ENCODE data around the gene PCED1B.
A peak's percentile ranks its signal among the peaks of the same experiment; 100 is the strongest.
"Not testable (repeated sequence)": the region's sequence is repeated elsewhere in the genome, so short reads cannot be mapped to it uniquely, and the experiment has no call there.

PCED1B gene, protein sequence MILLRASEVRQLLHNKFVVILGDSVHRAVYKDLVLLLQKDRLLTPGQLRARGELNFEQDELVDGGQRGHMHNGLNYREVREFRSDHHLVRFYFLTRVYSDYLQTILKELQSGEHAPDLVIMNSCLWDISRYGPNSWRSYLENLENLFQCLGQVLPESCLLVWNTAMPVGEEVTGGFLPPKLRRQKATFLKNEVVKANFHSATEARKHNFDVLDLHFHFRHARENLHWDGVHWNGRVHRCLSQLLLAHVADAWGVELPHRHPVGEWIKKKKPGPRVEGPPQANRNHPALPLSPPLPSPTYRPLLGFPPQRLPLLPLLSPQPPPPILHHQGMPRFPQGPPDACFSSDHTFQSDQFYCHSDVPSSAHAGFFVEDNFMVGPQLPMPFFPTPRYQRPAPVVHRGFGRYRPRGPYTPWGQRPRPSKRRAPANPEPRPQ

DNA sequence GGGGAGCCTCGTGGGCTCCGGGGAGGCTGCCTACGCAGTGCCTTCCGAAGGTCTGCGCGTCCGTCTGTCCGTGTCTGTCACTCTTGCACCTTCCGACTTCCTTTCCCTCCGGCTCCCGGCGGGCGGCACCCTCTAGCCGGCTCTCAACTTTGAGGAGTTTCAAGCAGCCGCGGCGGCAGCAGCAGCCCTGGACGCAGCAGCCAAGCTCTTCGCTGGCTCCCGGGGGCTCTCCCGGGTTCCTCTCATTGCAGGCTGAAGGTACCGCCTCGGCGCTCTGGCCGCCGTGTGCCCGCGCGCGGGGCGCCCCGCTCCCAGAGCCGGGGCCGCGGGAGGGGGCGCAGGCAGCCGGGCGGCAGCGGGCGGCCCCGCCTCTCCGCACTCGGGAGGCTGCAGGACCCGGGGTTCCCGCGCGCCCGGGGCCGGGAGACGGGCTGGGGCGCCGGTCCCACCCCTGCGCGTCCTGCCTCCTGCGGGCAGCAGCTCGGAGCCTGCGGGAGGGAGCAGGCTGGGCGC is at the start of gene PCED1B, which contains the start of gene AMIGO2:
Gene PCED1B (plus strand): TSS at position 154 of the 513 bp plus-strand sequence. CDS start 155,443 bp downstream, outside the sequence.
Gene AMIGO2 (minus strand): TSS at position 492 of the 513 bp plus-strand sequence. CDS start 957 bp downstream, outside the sequence.
- DNase-seq, result peak; percentile 70

DNA sequence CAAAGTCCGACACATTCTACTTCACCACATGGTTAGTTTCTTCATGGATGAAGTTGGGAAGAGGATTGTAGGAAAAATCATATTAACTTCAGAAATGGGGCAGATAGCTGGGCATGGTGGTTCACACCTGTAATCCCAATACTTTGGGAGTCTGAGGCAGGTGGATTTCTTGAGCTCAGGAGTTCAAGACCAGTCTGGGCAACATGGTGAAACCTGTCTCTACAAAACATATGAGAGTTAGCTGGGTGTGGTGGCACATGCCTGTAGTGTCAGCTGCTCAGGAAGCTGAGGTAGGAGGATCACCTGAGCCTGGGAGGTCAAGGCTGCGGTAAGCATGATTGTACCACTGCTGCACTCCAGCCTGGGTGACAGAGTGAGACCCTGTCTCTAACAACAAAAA is 49.5 kb upstream of the PCED1B start:
- DNase-seq, result no peak

DNA sequence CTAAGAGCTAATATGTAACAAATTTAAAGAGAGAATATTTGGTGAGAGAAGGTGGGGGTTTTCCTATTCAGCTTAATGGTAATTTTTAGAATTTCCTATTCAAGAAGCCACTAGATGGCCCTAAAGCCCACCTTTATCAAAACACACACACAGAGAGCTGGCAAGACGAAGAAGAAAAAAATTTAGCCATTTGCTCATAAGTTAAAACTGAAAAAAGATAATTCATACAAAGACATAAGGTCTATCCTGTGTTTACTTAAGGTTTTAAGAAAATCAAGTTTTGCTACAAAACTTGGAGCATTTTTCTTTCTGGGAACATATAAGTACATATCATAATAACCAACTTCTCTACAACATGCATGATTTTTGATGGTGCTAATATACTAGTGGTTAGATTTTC is 46.8 kb upstream of the PCED1B start:
- DNase-seq, result peak; percentile 28

DNA sequence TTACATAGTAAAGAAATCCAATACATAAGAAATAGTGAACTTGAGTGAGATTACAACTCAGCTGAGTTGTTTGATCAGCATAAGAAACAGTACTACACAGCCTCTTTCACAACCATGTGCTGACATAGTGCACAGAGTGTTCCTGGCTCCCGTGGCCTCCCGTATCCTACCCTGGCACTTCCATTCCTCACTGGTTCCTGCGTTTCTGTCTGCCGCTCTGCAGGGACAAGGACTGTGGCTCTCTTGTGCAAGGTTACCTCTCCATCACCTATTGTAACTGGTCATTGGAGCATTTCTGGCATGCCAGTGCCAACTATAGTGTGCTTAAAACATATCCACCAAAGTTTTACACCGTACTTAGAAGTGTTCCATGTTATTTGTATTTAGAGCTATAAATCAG is 46.3 kb upstream of the PCED1B start:
- DNase-seq, result no peak

DNA sequence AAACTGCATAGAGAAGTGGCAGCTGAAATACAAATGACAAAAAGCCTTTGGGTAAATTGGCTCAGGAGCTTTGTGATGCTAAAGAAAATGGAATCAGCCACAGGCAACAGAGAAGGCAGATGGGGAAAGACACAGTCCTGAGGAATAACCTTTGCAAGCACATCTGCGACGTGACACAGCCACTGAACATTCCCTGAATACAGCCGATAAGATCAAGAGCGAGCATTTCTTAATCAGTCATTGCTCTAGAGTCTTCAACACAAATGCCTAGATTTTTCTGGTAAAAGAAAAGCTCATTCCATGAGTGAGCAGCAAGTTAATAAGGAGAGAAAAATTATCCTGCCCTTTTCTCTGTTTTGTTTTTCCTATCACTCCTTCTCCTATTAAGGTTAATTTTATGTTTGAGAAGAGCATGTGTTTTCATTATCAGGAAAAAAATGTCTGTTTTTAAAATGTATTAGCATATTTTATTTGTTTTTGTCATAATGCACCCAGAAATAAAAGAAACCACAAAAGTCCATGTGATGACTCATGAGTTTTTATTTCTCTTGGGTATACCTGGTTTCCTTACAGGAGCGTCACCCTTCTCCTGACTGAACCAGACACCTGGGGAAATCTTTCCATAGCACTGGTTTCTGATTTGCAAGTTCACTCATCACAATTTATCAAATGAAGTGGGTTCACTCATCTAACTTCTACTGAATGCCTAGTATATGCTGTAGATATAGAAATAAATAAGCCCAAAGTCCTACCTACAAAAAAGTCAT is 45.4 kb upstream of the PCED1B start:
- DNase-seq, result no peak

DNA sequence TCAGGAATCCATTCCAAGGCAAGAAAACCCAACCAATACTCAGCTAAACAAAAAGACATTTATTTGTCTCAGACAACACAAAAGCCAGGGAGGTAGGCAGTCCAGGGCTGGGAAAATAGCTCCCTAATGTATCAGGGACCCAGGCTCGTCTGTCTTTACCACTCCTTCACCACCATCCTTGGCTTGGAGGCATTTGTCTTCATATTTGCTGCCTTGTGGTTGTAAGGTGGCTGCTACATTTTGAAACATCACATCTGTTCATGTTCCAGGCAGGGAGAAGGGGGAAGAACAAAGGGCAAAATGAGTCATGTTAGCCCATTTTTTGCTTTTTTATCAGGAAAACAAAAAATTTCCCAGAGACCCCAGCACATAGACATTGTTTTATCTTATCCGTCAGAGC is 44.8 kb upstream of the PCED1B start:
- no peak for DNase-seq

DNA sequence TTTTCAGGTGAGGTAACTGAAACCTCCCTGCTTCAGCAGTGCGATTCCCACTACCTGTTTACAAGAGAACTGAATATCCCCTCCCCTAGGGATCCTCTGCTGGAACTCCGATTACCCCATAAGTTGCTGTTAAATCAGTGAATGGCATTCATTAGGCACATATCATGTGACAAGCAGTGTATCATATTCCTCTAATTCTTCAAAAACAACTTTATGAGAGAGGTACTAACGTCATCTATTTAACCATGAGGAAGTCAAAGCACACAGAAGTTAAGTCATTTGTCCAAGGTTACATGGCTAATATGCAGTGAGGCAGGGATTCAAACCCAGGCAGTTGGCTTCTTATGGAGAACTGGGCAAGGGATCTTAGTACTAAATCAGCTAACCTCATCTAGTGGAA is 43.9 kb upstream of the PCED1B start:
- DNase-seq, result no peak

DNA sequence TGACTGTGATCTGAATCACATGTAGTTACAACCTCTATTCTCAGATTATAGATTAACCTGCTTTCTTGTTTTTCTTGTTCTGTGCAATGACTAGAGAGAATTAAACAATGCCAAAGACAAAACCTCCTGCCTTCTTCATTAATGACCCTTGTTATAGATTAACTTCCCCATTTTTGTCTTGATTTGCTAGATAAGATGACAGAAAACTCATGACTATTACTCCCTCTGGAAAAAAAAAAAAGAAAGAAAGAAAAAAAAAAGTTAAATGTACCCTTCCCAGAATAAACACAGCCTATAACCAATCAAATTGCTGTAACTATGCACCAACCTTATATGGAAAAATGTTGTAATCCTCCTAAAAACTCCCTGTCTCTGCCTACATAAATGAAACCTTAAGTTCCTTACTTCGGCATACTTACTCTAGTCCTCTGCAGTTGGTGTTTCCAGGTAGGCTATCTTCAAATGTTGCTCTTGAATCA is 41.1 kb upstream of the PCED1B start:
- DNase-seq, result no peak

DNA sequence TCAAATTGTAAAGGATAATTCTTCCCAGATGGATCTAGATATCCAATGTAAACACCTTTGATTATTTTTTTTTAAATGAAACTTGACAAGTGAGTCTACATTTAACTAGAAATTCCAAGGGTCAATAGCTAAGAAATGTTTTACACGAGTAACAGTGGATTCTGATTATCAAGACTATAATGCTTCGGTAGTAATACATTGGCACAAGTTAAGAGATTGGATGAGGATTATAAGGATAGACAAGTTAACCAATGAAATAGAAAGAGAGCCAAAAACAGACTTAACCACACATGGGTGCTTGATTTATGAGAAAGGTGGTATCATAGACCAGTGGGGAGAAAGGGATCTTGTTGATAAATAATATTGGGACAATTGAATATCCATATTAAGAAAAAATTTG is 40.3 kb upstream of the PCED1B start:
- DNase-seq, result no peak

DNA sequence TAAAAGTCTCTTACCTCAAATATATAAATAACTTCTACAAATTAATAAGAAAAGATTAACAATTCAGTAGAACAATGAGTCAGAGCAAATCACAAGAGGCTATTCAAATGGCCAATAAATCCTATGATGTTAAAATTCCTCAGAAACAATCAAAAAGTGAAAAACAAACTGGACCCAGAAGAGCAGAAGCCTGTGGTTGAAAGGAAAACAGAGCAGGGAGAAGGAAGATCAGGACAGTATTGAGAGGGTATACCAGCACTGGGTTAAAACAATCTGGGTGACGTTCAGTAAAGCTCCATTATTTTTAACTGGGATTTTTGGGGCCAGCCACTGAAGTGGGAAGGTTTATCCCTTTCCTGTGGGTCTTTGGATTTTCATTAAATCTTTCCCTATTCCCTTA is 39.7 kb upstream of the PCED1B start:
- no peak for DNase-seq

DNA sequence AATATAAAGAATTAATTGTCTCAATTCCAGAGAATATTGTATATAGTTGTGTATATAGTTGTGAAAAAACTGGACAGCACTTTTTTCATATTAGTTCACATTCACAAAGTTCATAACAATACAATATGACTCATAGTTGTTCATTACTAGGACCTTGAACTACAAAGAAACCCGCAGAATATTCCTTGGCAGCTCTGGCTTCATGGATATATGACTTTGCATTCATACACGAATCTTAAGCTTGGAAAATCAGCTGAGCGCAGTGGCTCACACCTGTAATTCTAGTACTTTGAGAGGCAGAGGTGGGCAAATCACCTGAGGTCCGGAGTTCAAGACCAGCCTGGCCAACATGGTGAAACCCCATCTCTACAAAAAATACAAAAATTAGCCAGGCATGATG is 38.1 kb upstream of the PCED1B start:
- no peak for DNase-seq

DNA sequence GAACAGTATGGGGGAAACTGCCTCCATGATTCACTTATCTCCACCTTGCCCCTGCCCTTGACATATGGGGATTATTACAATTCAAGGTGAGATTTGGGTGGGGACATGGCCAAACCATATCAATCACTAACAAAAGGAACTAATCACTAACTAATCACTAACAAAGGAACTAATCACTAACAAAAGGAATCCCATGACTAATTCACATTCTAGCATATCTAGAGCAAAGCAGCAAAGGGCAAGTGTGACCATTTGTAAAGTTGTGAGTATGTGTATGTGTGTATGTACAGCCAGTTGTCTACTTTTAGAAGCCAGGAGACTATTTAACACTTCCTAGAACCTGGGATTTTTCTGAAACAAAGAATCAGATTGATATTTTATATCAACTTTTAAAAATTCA is 30.9 kb upstream of the PCED1B start:
- DNase-seq, result no peak

DNA sequence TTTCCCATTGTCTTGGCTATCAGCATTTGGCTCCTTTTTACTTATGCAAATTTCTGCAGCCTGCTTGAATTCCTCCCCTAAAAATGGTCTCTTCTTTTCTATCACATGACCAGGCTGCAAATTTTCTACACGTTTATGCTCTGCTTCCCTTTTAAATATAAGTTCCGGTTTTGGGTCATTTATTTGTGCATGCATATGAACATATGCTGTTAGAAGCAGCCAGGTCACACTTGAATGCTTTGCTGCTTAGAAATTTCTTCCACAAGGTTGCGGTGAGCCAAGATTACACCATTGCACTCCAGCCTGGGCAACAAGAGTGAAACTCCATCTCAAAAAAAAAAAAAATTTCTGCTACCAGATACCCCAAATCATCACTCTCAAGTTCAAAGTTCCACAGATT is 28.1 kb upstream of the PCED1B start:
- not testable (repeated sequence) for DNase-seq

DNA sequence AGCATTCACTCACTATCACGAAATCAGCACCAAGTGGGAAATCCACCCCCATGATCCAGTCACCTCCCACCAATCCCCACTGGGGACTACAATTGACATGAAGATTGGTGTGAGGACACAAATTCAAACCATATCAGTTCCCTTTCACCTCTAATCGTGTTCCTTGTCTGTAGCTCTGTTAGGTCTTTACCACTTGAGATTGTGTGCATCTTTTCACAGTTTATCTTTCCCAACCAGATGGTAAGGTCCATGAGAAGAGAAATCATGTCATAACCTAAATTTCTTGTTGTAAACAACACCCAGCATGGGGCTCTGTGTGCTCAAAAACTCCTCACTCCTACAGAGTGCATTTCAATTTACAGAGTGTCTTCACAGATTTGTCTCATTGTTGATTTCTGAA is 27.1 kb upstream of the PCED1B start:
- DNase-seq, result no peak

DNA sequence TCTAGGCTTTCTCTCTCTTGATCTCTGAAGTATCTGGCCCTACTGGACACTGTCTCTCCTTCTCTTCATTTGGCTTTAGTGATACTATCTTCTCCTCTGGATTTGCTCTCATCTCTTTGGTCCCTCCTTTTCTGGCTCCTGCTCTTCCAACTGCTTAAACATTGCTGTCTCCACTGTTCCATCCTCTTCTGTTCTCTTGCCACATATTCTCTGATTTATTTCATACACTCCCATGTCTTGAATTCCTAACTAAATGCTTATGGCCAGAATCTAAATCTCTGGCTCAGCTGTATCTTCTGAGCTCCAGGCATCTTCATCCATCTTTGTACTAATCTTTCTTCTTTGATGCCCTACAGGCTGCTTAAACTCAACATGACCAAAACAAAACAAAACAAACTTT is 25.5 kb upstream of the PCED1B start:
- no peak for DNase-seq

DNA sequence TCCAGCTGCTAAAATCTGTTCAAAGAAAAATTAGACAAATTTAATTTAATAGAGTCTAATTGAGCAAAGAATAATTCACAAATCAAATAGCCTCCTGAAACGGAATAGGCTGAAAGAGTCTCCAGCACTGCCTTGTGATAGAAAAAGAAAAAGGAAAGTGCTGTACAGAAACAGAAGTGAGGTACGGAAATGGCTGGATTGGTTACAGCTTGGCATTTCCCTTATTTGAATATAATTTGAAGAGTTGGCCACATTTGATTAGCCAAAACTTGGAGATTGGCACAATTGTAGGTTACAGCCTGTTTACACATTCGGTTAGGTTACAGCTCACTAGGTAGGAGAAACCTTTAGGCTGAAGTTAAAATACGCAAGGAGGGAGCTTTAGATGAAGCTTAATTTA is 24.8 kb upstream of the PCED1B start:
- DNase-seq, result no peak

DNA sequence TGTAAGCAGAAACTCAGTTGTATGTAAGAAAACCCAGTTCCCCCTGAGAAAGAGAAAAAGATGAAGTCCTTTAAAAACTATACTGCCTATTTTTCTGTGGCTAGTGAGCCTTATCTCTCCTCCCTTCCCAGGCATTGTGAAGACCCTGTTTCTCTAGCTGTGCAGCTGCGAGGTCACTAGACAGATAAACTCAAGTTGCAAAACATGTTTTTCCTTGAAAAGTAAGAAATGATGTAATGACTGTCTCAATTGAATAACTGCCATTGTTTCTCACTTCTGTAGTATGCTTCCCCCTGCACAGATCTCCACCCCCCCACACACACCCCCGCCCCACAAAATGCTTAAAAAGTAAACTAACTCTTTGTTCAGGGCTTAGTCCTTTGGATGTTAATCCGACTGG is 23.6 kb upstream of the PCED1B start:
- not testable (repeated sequence) for DNase-seq

DNA sequence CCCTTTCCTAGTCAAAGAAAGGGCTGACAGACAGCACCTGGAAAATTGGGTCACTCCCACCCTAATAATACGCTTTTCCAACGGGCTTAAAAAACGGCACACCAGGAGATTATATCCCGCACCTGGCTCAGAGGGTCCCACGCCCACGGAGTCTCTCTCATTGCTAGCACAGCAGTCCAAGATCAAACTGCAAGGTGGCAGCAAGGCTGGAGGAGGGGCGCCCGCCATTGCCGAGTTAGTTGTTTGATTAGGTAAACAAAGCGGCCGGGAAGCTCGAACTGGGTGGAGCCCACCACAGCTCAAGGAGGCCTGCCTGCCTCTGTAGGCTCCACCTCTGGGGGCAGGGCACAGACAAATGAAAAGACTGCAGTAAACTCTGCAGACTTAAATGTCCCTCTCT is 22.5 kb upstream of the PCED1B start:
- not testable (repeated sequence) for DNase-seq

DNA sequence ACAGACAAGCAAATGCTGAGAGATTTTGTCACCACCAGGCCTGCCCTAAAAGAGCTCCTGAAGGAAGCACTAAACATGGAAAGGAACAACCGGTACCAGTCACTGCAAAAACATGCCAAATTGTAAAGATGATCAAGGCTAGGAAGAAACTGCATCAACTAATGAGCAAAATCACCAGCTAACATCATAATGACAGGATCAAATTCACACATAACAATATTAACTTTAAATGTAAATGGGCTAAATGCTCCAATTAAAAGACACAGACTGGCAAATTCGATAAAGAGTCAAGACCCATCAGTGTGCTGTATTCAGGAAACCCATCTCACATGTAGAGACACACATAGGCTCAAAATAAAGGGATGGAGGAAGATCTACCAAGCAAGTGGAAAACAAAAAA is 20.8 kb upstream of the PCED1B start:
- DNase-seq, result not testable (repeated sequence)

DNA sequence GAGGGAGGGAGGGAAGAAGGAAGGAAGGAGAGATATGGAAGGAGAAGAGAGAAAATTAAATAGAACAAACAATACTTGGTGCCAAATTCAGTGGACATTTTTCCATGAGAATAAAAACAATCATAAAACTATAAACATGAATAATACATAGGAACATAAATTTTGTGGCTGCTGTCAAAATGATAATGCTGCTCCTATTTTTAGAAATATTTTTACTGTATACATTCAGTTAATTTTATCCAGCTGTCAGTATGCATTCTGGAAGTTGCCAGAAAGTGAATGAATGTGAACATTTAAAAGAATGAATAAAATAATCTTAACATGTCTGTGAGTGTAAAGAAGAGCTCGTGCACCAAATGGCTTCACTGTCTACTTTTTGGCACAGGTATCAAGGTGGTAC is 13.9 kb upstream of the PCED1B start:
- no peak for DNase-seq

DNA sequence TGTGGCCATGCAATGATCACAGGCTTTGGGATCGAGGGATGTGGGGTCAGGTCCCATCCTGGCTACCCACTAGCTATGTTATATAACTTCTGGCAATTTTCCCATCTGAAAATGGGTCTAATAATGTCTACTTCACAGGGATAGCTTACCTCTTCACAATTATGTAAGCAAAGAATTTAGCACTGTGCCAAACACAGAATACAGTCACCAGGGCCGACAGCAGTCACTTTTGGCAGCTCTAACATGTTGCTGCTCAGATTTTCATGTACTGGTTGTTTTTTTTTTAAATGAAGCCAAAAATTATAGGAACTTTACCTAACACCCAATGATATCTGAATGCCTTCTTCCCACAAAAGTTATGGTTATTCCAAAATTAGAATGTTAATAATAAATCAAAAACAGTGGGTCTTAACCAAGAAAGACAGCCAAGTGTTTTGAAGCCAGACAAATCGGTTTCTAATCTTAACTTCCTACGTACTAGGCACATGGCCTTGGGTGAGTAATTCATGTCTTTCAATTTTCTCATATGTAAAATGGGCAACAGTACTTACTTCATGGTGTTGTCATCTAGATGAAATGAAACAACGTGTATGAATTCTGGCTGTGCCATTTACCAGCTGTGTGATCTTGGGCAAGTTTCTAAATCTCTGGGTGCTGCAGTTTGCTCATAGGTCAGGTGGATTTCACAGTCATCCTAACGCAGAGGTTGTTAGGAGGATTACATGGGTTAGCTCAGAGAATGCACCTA is 13.0 kb upstream of the PCED1B start:
- DNase-seq, result no peak

DNA sequence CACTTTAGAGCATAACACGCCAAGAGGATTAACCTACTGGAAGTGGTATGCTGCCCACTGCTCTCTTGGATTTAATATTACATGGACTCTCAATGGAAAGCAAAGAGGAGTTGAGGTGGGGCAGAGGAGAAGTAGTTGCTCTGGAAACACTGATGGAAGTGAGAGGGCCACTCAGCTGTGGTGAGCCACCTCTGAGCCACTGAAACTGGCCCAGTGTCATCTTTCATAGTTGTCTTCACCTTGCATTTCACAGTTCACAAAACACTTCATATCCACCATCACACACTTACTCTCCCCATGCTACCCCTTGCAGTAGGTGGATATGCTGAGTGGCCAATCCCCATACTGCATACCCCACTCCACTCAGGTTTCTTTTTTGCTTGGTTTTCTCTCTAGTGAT is 12.2 kb upstream of the PCED1B start:
- no peak for DNase-seq
